Stimulated activated CD4-positive, alpha-beta T cell treated with anti-CD3 and anti-CD28 coated beads, Interleukin-4, amount 100 ng/mL, for 48 hours (primary cell): ENCODE measurements around the gene FLRT1.

ENCODE experiments used
- DNase-seq, 2 donors: peaks; one replicate each; pipeline ENCODE4 v3.0.0-alpha.2; 2020; ENCODE audit warnings: low read depth in 2 of 2

The FLRT1 gene

GRCh38 chr11:64067230-64067993 lies 31.7 kb downstream of the FLRT1 start:
- DNase-seq = no peak

GRCh38 chr11:64068705-64069400 lies 33.1 kb downstream of the FLRT1 start:
- no peak for DNase-seq

- DNase-seq = no peak
Observed at GRCh38 chr11:64069401-64070313, 33.9 kb downstream of the FLRT1 start.

- no peak for DNase-seq
Observed at GRCh38 chr11:64070314-64070681, 34.6 kb downstream of the FLRT1 start.

- DNase-seq = no peak
Observed at GRCh38 chr11:64071849-64072248, 36.1 kb downstream of the FLRT1 start.

GRCh38 chr11:64072403-64072802 lies 36.7 kb downstream of the FLRT1 start:
- DNase-seq = no peak

GRCh38 chr11:64072871-64073270 lies 37.1 kb downstream of the FLRT1 start:
- DNase-seq = no peak

GRCh38 chr11:64073542-64073941 lies 37.8 kb downstream of the FLRT1 start:
- DNase-seq = no peak

- no peak for DNase-seq
Observed at GRCh38 chr11:64074239-64074638, 38.5 kb downstream of the FLRT1 start.

- DNase-seq = no peak
Observed at GRCh38 chr11:64076758-64077157, 41.0 kb downstream of the FLRT1 start.

GRCh38 chr11:64077607-64078006 lies 41.9 kb downstream of the FLRT1 start:
- DNase-seq = no peak

- no peak for DNase-seq
Observed at GRCh38 chr11:64078284-64078683, 42.6 kb downstream of the FLRT1 start.

- DNase-seq = no peak
Observed at GRCh38 chr11:64078905-64079304, 43.2 kb downstream of the FLRT1 start.

GRCh38 chr11:64080390-64080789 lies 44.7 kb downstream of the FLRT1 start:
- no peak for DNase-seq

GRCh38 chr11:64081745-64082442 lies 46.2 kb downstream of the FLRT1 start:
- DNase-seq = no peak

GRCh38 chr11:64083398-64084080 lies 47.8 kb downstream of the FLRT1 start:
- no peak for DNase-seq

- DNase-seq = no peak
Observed at GRCh38 chr11:64084146-64084950, 48.6 kb downstream of the FLRT1 start.

- DNase-seq = no peak
Observed at GRCh38 chr11:64084951-64085710, 49.4 kb downstream of the FLRT1 start.
